IgD-negative memory B cell (primary cell): ENCODE results near the gene TALDO1. TPM values are rescaled to one million over a fixed set of nuclear protein-coding genes. Genes with fewer than 3 reads are reported as not detected.
A peak's percentile ranks its signal among the peaks of the same experiment; 100 is the strongest.

Experiments
- H3K27ac Mint-ChIP-seq, 3 donors: one replicate each; pipeline ENCODE4 v1.8.0; 2020 to 2022; ENCODE audit warnings: mild to moderate bottlenecking in 3 of 3, mixed read lengths in 3 of 3, moderate library complexity in 1 of 3
- H3K27me3 Mint-ChIP-seq: one replicate; pipeline ENCODE4 v1.8.0; 2021; ENCODE audit warnings: mixed read lengths
- H3K36me3 Mint-ChIP-seq: one replicate; pipeline ENCODE4 v1.8.0; 2020; ENCODE audit warnings: mild to moderate bottlenecking, mixed read lengths
- H3K4me1 Mint-ChIP-seq, 3 donors: one replicate each; pipeline ENCODE4 v1.8.0; 2020 to 2022; ENCODE audit warnings: mixed read lengths in 3 of 3, mild to moderate bottlenecking in 1 of 3
- H3K4me3 Mint-ChIP-seq, 4 donors: one replicate each; pipeline ENCODE4 v1.8.0; 2020 to 2022; ENCODE audit warnings: mild to moderate bottlenecking in 4 of 4, mixed read lengths in 4 of 4, moderate library complexity in 3 of 4
- H3K9me3 Mint-ChIP-seq, 3 donors: one replicate each; pipeline ENCODE4 v1.8.0; 2020 to 2021; ENCODE audit warnings: mixed read lengths in 3 of 3, mild to moderate bottlenecking in 1 of 3
- polyA plus RNA-seq: library from polyadenylated mRNA; unstranded; fragments of 300-500 nt; fragmentation: Illumina TruSeq; gene quantifications from one replicate; pipeline ENCODE4 v1.2.3, GENCODE V29; 2021

Gene TALDO1
- polyA plus RNA-seq, 1 donor from 2014 or later, result 246 TPM

DNA sequence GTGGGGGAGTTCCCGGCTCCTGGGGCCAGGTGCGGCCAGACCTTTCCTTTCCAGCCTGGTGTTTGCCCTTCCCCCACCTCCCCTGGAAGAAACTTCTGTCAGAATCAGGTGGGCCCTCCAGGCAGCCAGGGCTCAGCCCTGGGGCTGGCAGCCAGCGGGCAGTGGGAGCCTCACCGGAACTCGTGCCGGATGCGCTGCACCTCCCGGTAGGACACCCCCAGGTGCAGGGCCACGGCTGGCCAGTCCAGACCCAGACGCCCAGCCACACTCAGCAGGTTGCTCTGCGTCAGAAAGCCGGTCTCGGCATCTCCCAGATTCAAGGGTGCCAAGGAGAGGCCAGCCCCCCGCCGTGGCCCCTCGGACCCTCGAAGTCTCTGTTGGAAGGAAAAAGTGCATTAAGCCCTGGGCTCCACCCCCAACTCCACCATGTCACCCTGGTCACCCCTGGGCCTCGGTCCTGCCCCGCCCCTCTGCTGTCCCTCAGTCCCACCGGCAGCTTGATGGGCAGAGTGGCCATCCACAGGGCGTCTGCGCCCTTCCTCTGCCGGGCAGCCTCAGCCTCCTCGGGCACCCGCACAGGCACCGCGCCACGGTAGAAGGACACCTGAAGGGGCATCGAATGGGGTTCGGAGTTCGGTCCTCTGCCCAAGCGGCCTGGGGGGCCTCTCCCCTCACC lies 52.5 kb downstream of the TALDO1 start:
- H3K4me3 Mint-ChIP-seq, result peak overlapping the region in 1 of 4 donors; percentile 23
- no peak overlapping the region for H3K27ac Mint-ChIP-seq
- H3K36me3 Mint-ChIP-seq, result no peaks in the 10 kb centered on the region

DNA sequence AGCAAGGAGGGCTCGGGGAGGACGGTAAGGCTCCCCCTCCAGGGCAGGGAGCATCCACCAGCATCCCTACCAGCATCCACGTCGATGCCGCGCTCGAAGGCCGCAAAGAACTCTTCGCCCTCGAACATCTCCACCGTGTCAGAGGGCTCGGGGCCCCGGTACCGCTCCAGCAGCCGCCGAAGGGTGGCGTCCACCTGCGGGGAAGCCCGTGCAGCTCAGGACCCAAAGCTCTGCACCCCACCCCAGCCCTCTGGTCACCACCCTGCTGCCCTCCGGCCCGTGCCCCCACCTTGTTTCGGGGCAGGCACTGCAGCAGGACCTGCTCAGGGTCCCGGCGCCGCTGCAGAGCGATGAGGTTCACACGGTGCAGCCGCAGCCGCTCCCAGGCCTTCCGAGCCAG lies 53.2 kb downstream of the TALDO1 start:
- H3K36me3 Mint-ChIP-seq, result no peaks in the 10 kb centered on the region
- H3K4me1 Mint-ChIP-seq, result peaks cover 0 to 6% (median 5%) of the 10 kb centered on the region in 3 donors
- H3K27ac Mint-ChIP-seq, result no peak overlapping the region
- no peaks in the 10 kb centered on the region for H3K9me3 Mint-ChIP-seq
- no peaks in the 10 kb centered on the region for H3K27me3 Mint-ChIP-seq
- H3K4me3 Mint-ChIP-seq, result peak overlapping the region in 1 of 4 donors; percentile 32

More for the DNA sequence above, 52.5 kb downstream of the TALDO1 start:
- Mint-ChIP-seq H3K4me1 (peaks cover 0 to 6% (median 5%) of the 10 kb centered on the region in 3 donors), H3K27me3 (no peaks in the 10 kb centered on the region), H3K9me3 (no peaks in the 10 kb centered on the region)

- peaks cover 0 to 4% (median 1%) of the 10 kb centered on the region in 3 donors for H3K4me1 Mint-ChIP-seq
- no peaks in the 10 kb centered on the region for H3K9me3 Mint-ChIP-seq
- no peak overlapping the region for H3K27ac Mint-ChIP-seq
- no peaks in the 10 kb centered on the region for H3K36me3 Mint-ChIP-seq
- peak overlapping the region in 1 of 4 donors; percentile 32 for H3K4me3 Mint-ChIP-seq
- H3K27me3 Mint-ChIP-seq, result no peaks in the 10 kb centered on the region
Measured at GRCh38 chr11:801097-801780, 54.0 kb downstream of the TALDO1 start.

GRCh38 chr11:802018-802617 lies 54.9 kb downstream of the TALDO1 start:
- H3K4me3 Mint-ChIP-seq, result peak overlapping the region in 2 of 4 donors; percentile 38 to 71
- peaks cover 0 to 2% (median 0%) of the 10 kb centered on the region in 3 donors for H3K4me1 Mint-ChIP-seq
- H3K36me3 Mint-ChIP-seq, result no peaks in the 10 kb centered on the region
- H3K27ac Mint-ChIP-seq, result no peak overlapping the region
- H3K9me3 Mint-ChIP-seq, result no peaks in the 10 kb centered on the region
- no peaks in the 10 kb centered on the region for H3K27me3 Mint-ChIP-seq

DNA sequence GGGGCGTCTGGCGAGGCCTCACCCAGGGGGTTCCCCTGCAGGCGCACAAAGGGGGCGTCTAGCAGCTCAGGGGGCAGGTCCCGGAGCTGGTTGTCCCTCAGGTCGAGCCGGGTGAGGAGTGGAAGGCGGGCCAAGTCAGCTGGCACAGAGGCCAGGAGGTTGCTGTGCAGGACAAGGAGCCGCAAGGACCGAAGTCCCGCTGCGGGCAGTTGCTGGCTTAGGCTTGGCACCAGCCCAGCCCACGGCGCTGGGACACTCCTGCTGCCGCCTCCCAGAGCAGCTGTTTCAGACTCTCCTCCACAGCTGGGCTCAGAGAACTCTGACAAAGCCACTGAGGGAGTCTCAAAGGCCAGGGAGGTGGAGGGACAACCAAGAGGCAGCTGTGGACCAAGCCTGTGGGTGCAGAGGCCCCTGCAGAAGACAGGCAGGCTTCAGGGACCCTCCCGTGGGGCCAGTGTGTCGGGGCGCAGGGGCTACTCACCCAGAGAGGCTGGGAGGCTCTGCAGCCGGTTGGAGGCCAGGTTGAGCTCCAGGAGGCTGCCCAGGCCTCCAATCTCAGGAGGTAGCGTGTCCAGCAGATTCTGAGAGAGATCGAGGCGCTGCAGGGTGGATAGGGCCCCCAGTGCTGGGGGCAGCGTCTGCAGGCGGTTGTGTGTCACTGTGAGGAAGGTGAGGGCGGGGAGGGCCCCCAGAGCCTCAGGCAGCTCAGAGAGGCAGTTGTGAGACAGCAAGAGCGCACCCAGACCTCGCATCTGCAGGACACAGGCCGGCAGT lies 55.6 kb downstream of the TALDO1 start:
- Mint-ChIP-seq H3K9me3 (no peaks in the 10 kb centered on the region), H3K36me3 (no peaks in the 10 kb centered on the region), H3K4me1 (peaks cover 1 to 3% (median 2%) of the 10 kb centered on the region in 3 donors), H3K27ac (no peak overlapping the region), H3K27me3 (no peaks in the 10 kb centered on the region), H3K4me3 (peak overlapping the region in 2 of 4 donors; percentile 38 to 85)

- Mint-ChIP-seq H3K27me3 (no peaks in the 10 kb centered on the region), H3K4me3 (no peak overlapping the region), H3K9me3 (no peaks in the 10 kb centered on the region), H3K36me3 (no peaks in the 10 kb centered on the region), H3K4me1 (peaks cover 2 to 6% (median 3%) of the 10 kb centered on the region in 3 donors), H3K27ac (no peak overlapping the region)
Measured at GRCh38 chr11:803467-803742, 56.1 kb downstream of the TALDO1 start.

DNA sequence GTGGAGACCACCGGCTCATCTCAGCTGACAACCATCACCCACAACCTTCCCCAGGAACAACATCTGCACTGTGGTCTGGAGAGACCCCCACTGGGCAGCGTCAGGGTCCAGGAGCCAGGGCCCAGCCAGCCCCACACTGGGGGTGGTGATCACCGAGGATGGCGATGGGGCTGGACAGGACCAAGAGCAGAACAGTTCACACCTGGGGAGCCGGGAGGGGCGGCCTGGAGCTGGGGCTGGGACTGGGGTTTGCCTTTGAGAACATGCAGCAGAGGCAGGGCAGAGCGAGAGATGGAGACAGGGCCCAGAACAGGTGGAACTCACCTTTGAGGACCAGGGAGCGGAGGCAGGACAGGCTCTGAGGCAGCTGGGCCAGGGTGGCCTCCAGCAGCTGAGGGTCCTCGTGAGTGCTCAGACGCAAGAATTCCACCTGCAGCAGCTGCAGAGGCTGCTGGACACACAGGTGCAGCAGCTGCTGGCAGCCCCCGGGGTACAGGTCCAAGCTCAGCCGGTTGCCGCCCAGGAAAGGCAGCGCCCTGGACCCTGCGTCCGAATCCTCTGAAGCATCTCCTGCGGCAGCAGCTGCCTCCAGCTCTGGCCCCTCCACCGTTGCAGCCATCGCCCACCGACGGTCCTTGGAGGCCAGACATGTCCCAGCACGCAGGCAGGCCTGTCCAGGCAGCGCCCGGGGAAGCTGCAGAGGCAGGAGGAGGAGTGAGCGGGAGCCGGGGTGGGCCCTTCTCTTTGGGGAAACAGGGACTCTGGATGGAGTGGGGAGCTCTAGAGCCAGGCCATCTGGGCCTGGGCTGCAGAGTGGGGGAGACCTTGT lies 56.7 kb downstream of the TALDO1 start:
- Mint-ChIP-seq H3K27me3 (no peaks in the 10 kb centered on the region), H3K4me1 (peaks cover 4 to 11% (median 7%) of the 10 kb centered on the region in 3 donors), H3K27ac (peak overlapping the region in 1 of 3 donors; percentile 35), H3K9me3 (no peaks in the 10 kb centered on the region), H3K4me3 (peak overlapping the region; percentile 55 to 88 (median 83)), H3K36me3 (no peaks in the 10 kb centered on the region)

DNA sequence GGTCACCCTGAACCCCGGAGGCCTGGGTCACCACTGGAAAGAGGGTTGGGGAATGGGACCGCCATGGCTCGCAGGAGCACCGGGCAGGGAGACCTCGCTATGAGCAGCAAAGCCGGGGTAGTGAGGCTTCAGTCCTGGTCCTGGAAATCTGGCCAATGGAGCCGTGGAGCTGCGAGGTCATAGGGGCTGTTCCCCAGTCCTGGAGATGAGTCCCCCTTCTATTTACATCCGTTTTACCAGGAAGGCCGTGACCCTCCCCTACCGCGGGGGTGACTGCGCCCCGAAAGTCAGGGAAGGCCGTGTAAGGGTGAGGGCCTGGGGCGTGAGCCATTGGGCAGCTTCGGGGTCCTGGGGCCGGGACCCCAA lies 57.3 kb downstream of the TALDO1 start:
- Mint-ChIP-seq H3K9me3 (no peaks in the 10 kb centered on the region), H3K27me3 (no peaks in the 10 kb centered on the region), H3K27ac (peak overlapping the region in 2 of 3 donors; percentile 35 to 46), H3K4me3 (peak overlapping the region; percentile 38 to 88 (median 83)), H3K4me1 (peaks cover 4 to 13% (median 7%) of the 10 kb centered on the region in 3 donors), H3K36me3 (no peaks in the 10 kb centered on the region)

GRCh38 chr11:808427-809286 lies 61.4 kb downstream of the TALDO1 start:
- Mint-ChIP-seq H3K4me3 (peak overlapping the region; percentile 92 to 98 (median 96)), H3K27ac (peak overlapping the region; percentile 98 to 99 (median 98)), H3K36me3 (no peaks in the 10 kb centered on the region), H3K4me1 (peaks cover 16 to 22% (median 16%) of the 10 kb centered on the region in 3 donors), H3K9me3 (no peaks in the 10 kb centered on the region), H3K27me3 (no peaks in the 10 kb centered on the region)

GRCh38 chr11:809287-810039 lies 62.2 kb downstream of the TALDO1 start, which contains the start of gene RPLP2:
Gene RPLP2, plus strand, starts transcription at chr11:809967. Its CDS starts 268 bp downstream, at chr11:810235.
- Mint-ChIP-seq H3K27ac (peak within 1 kb of the TSS; percentile 98 to 99 (median 98)), H3K9me3 (no peaks in the 10 kb centered on the region), H3K4me3 (peak within 1 kb of the TSS; percentile 92 to 98 (median 96)), H3K36me3 (no peaks in the 10 kb centered on the region), H3K4me1 (peaks cover 16 to 22% (median 16%) of the 10 kb centered on the region in 3 donors), H3K27me3 (no peaks in the 10 kb centered on the region)

GRCh38 chr11:810040-810567 lies 62.8 kb downstream of the TALDO1 start:
- H3K36me3 Mint-ChIP-seq, result no peaks in the 10 kb centered on the region
- peaks cover 16 to 22% (median 16%) of the 10 kb centered on the region in 3 donors for H3K4me1 Mint-ChIP-seq
- H3K27me3 Mint-ChIP-seq, result no peaks in the 10 kb centered on the region
- peak overlapping the region; percentile 92 to 98 (median 96) for H3K4me3 Mint-ChIP-seq
- peak overlapping the region; percentile 98 to 99 (median 98) for H3K27ac Mint-ChIP-seq
- H3K9me3 Mint-ChIP-seq, result no peaks in the 10 kb centered on the region

DNA sequence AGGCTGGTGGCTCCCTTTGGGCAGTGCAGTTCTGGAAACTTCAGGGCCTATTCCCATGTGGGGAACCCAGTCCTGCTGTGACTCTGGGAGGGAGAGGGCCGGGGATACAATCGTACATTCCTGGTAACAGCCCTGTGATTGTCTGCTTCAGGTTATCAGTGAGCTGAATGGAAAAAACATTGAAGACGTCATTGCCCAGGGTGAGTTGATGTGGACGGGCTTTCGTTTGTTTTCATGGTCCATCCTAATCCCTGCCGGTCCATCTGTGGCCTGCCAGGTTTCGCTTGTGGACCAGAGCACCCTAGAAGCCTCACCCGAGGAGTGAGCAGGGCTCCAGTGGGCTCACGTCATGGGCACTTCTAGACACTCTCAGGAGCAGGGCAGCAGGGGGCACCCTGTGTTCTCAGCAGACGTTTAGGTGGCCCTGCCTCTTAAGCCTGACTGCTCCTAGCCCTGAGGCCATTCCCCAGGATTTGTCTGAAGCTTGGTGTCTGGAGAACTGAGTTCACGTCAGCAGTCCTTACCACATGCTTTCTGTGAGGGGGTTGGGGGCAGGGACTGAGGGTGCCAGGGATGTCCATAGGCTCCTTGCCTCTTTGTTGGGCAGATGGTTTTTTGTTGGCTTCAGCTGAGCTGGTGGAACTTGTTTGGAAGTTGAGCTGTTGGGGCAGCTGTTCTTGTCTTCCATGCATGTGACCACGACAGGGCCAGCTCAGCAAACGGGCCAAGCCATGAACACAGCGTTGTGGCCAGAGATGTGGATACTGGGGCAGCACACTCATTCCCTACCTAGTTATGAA lies 64.4 kb downstream of the TALDO1 start:
- Mint-ChIP-seq H3K4me3 (peak overlapping the region; percentile 92 to 98 (median 94)), H3K36me3 (no peaks in the 10 kb centered on the region)

More for the DNA sequence above, 64.4 kb downstream of the TALDO1 start:
- H3K9me3 Mint-ChIP-seq, result no peaks in the 10 kb centered on the region
- H3K4me1 Mint-ChIP-seq, result peaks cover 16 to 22% (median 16%) of the 10 kb centered on the region in 3 donors
- no peaks in the 10 kb centered on the region for H3K27me3 Mint-ChIP-seq
- peak overlapping the region; percentile 39 to 98 (median 59) for H3K27ac Mint-ChIP-seq
